GM15510 (cell line): ENCODE data around the gene MANBA.

Source experiments
- POLR2A ChIP-seq: IDR thresholded peaks from 3 replicates; pipeline ENCODE4 v1.6.1; 2011; ENCODE audit warnings: borderline replicate concordance; ENCODE audit not compliant: insufficient read length; ENCODE audit errors: extremely low read depth

Gene MANBA

GRCh38 chr4:102663073-102663472, 97.7 kb downstream of the MANBA start:
- TF ChIP-seq POLR2A, result no peak

GRCh38 chr4:102657206-102657605, 103.6 kb downstream of the MANBA start:
- TF ChIP-seq POLR2A, result no peak

DNA sequence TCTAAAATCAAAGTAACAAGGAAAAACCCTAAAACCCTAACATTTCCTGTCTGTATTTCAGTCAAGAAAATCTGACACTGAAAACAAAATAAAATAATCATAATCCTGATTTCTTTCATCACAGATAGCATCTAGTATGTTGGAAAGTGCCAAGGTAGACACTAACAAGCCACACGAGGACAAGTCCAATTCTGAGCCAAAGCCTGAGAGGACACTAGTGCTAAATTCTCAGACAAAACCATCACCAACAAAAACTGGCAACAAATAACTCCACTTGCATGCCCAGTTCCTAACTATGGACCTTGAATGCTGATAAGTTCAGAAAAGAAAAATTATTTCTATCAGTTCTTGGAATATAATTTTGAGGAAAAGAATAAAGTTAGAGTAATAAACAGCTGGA, 113.7 kb downstream of the MANBA start:
- TF ChIP-seq POLR2A, result no peak

DNA sequence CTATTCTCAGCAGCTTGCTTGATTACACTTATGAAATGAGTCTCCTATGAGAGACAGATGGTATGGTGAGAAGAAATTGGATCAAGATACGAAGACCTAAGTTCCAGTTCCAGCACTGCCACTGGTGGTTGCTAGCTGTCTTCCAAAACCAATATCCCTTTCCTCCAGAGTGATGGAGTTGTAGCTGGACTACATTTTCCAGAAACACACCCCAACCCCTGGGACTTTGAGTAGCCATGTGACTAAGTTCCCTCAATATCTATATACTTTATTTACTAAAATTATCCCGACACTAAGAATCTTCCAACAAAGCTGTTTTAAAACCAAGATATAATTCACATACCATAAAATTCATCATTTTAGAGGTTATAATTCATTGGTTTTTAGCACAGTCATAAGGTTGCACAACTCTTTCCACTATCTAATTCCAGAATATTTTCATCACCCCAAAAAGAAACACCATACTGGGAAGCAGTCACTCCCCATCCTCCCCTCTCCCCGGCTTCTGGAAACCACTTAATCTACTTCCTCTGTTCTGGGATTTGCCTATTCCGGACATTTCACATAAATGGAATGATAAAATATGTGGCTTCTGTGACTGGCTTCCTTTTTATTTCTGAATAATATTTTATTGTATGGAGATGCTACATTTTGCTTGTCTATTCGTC, 118.0 kb downstream of the MANBA start:
- no peak for TF ChIP-seq POLR2A

GRCh38 chr4:102641793-102642192, 119.0 kb downstream of the MANBA start:
- no peak for TF ChIP-seq POLR2A

GRCh38 chr4:102640669-102641068, 120.1 kb downstream of the MANBA start:
- no peak for TF ChIP-seq POLR2A

DNA sequence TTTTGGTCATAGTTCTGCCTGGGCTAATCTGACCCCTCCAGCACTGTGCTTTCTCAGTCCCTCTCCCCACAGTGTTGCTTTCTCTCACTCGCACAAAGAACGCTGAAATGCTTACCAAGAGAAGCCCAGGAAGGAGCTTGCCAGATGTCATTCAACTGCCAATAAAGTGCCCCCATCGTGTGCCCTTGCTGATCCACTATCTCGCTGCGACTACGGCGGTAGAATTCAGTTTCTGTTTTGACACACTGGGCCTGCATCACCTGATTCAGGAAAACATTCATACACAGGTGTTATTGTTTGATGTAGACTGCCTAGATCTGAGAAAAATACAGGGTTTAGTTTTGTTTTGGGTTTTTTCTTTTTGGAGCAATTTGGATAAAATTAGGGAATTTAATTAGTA, 121.2 kb downstream of the MANBA start:
- TF ChIP-seq POLR2A, result no peak

- no peak for TF ChIP-seq POLR2A
Measured at GRCh38 chr4:102638621-102639020, 122.1 kb downstream of the MANBA start.

DNA sequence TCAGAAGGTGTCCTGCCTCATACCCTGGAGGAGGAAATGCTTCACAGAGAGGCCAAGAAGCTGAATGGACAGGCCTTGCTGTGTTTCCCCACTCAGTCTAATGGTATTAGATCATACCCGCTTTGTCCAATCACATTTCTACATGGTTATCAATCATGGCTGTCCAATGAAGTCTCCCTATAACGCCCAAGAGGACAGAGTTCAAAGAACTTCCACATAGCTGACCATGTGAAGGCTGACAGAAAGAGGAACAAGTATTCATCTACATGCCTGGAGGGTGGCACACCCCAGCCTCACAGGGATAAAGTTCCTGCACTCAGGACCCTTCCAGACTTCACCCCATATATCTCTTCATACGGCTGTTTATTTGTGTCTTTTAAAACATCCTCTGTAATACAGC, 123.4 kb downstream of the MANBA start:
- TF ChIP-seq POLR2A, result no peak

DNA sequence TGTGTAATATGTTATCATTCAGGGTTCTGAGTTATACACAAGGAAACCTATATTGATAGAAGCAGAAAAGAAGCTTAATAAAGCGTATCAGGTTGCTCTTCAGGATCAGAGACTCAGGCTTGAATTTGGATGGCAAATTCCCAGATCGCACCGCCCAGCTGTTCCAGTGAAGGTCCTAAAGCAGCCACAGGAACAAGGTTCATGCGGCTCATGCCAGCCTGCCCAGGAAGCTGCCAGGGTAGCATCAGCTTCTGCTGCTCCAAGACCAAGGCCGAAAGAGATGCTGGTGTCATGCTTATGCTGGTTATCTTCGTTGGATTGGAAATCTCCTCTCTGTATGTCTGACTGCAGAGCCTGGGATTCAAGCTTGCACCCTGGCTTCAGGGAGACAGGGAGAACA, 127.7 kb downstream of the MANBA start:
- TF ChIP-seq POLR2A, result no peak

GRCh38 chr4:102632241-102633065, 128.3 kb downstream of the MANBA start:
- no peak for TF ChIP-seq POLR2A

DNA sequence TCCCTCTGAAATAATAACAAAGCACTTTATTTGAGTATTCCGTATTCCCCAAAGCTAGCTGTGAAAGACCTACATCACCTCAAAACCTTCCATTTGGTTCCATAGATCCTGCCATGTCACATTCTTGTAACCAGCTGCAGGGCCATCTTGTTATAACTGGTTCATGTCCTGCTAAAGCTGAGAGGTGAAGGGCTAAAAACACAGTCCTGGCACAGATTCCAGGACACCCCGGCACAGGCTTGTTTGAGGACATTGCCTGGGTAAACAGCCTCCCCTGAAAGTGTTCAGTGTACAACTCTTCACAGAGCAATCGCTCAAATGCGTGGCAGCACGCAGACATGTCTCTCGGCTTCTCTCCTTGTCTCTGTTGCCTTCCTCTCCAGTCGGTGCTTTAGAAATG, 129.2 kb downstream of the MANBA start:
- no peak for TF ChIP-seq POLR2A

- no peak for TF ChIP-seq POLR2A
Measured at GRCh38 chr4:102629673-102630072, 131.1 kb downstream of the MANBA start.

GRCh38 chr4:102627831-102628523, 132.8 kb downstream of the MANBA start:
- no peak for TF ChIP-seq POLR2A

- TF ChIP-seq POLR2A, result no peak
Measured at GRCh38 chr4:102625232-102625930, 135.4 kb downstream of the MANBA start.
